Progenitor cell of endocrine pancreas (in vitro differentiated cells): Measurements from ENCODE around the gene RPLP2. TPM values are rescaled to one million over a fixed set of nuclear protein-coding genes. Genes with fewer than 3 reads are reported as not detected.

Source experiments
- DNase-seq: peaks from one replicate; pipeline ENCODE4 v3.0.0; 2021; ENCODE audit warnings: low spot score; ENCODE audit not compliant: unreplicated experiment
- H3K27ac Mint-ChIP-seq: 2 replicates; pipeline ENCODE4 v1.8.0; 2021; ENCODE audit warnings: mild to moderate bottlenecking, moderate library complexity, mixed read lengths
- H3K27me3 Mint-ChIP-seq: 2 replicates; pipeline ENCODE4 v1.8.0; 2021; ENCODE audit warnings: mixed read lengths
- H3K36me3 Mint-ChIP-seq: 2 replicates; pipeline ENCODE4 v1.8.0; 2022; ENCODE audit warnings: mixed read lengths; ENCODE audit not compliant: insufficient read depth
- H3K4me1 Mint-ChIP-seq: 2 replicates; pipeline ENCODE4 v1.8.0; 2021; ENCODE audit warnings: low read depth, mixed read lengths
- H3K4me3 Mint-ChIP-seq: 2 replicates; pipeline ENCODE4 v1.8.0; 2021; ENCODE audit warnings: low read depth, mild to moderate bottlenecking, moderate library complexity, mixed read lengths
- H3K9me3 Mint-ChIP-seq: 2 replicates; pipeline ENCODE4 v1.8.0; 2021; ENCODE audit warnings: low read depth, mixed read lengths
- total RNA-seq: library from RNA; stranded (reverse); gene quantifications from 2 replicates; pipeline ENCODE4 v1.2.1, GENCODE V29; 2021
- TF ChIP-seq, protein P1 (sequence below): fragments of 200-600 bp; sonication (generic); IDR thresholded peaks from one replicate; pipeline ENCODE4 v1.5.0; 2021; ENCODE audit warnings: antibody characterized with exemption, mild to moderate bottlenecking; ENCODE audit not compliant: unreplicated experiment

RPLP2 gene
- total RNA-seq, 1 donor from 2014 or later: 1,463 TPM

DNA sequence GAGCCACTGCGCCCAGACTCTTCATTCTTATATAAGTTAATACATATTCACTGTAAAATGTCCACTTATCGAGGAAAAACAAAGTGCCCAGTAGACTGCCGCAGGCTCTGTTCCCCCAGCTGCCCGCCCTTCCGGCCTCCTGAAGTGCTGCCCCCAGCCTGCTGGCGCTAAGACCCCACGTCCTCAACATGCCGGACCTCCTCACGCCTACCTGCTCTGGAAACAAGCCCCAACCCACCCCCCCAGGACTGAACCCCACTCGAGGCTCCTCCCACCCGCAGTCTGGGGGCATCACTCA lies 33.6 kb upstream of the RPLP2 start:
- Mint-ChIP-seq H3K36me3 (no peaks in the 10 kb centered on the region), H3K9me3 (no peaks in the 10 kb centered on the region), H3K27me3 (no peaks in the 10 kb centered on the region), H3K4me3 (peak overlapping the region; percentile 76), H3K27ac (peak overlapping the region; percentile 62), H3K4me1 (peaks cover 8% of the 10 kb centered on the region)
- DNase-seq: no peak
- TF ChIP-seq, protein P1, sequence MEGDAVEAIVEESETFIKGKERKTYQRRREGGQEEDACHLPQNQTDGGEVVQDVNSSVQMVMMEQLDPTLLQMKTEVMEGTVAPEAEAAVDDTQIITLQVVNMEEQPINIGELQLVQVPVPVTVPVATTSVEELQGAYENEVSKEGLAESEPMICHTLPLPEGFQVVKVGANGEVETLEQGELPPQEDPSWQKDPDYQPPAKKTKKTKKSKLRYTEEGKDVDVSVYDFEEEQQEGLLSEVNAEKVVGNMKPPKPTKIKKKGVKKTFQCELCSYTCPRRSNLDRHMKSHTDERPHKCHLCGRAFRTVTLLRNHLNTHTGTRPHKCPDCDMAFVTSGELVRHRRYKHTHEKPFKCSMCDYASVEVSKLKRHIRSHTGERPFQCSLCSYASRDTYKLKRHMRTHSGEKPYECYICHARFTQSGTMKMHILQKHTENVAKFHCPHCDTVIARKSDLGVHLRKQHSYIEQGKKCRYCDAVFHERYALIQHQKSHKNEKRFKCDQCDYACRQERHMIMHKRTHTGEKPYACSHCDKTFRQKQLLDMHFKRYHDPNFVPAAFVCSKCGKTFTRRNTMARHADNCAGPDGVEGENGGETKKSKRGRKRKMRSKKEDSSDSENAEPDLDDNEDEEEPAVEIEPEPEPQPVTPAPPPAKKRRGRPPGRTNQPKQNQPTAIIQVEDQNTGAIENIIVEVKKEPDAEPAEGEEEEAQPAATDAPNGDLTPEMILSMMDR: no peak

DNA sequence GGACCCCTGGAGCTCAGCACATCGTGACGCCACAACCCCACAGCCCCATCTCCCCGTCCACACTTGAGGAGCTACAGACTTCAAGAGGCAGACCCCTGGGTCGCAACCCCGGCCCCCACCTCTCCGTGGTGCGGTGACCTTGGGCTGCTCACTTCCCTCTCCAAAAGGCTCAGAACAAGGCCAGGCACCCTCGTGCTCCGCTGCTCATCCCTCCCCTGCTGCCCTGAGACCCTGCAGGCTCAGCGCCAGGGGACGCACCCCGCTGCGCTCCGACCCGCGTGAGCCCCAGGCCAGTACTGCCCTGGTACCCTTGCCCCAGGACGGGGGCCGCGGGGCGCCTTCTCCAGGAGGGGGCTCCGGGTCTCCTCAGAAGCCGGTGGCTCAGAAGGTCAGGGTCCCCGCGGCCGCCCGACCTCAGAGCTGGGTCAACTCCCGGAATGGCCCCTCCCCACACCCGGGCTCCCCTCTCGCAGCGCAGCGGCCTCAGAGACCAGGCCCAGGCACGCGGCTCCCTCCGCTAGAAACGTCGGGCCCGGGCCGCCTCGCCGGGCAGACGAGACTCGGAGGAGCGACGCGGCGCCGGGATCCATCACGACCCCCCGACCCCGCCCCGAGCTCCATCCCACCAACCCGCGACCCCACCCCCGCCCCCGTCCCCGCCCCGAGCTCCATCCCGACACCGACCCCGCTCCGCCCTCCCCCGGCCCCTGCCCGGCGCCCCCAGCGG lies 33.0 kb upstream of the RPLP2 start:
- Mint-ChIP-seq H3K36me3 (no peaks in the 10 kb centered on the region), H3K9me3 (no peaks in the 10 kb centered on the region), H3K27ac (peak overlapping the region; percentile 62), H3K4me3 (peak overlapping the region; percentile 76), H3K27me3 (no peaks in the 10 kb centered on the region), H3K4me1 (peaks cover 8% of the 10 kb centered on the region)
- TF ChIP-seq, protein P1: peak; percentile 25
- DNase-seq: peak; percentile 40

- no peaks in the 10 kb centered on the region for H3K36me3 Mint-ChIP-seq
- H3K27me3 Mint-ChIP-seq: no peaks in the 10 kb centered on the region
- peak within 1 kb of the TSS; percentile 85 for H3K27ac Mint-ChIP-seq
- H3K4me3 Mint-ChIP-seq: peak within 1 kb of the TSS; percentile 77
- H3K4me1 Mint-ChIP-seq: peaks cover 8% of the 10 kb centered on the region
- TF ChIP-seq, protein P1: no peak
- no peaks in the 10 kb centered on the region for H3K9me3 Mint-ChIP-seq
- peak; percentile 95 for DNase-seq
These were observed 32.2 kb upstream of the RPLP2 start, which contains the start of gene GATD1 for GRCh38 chr11:777288-778255. TSS of gene GATD1 (minus strand) at chr11:777487. CDS start at chr11:777462, 25 bp downstream.

DNA sequence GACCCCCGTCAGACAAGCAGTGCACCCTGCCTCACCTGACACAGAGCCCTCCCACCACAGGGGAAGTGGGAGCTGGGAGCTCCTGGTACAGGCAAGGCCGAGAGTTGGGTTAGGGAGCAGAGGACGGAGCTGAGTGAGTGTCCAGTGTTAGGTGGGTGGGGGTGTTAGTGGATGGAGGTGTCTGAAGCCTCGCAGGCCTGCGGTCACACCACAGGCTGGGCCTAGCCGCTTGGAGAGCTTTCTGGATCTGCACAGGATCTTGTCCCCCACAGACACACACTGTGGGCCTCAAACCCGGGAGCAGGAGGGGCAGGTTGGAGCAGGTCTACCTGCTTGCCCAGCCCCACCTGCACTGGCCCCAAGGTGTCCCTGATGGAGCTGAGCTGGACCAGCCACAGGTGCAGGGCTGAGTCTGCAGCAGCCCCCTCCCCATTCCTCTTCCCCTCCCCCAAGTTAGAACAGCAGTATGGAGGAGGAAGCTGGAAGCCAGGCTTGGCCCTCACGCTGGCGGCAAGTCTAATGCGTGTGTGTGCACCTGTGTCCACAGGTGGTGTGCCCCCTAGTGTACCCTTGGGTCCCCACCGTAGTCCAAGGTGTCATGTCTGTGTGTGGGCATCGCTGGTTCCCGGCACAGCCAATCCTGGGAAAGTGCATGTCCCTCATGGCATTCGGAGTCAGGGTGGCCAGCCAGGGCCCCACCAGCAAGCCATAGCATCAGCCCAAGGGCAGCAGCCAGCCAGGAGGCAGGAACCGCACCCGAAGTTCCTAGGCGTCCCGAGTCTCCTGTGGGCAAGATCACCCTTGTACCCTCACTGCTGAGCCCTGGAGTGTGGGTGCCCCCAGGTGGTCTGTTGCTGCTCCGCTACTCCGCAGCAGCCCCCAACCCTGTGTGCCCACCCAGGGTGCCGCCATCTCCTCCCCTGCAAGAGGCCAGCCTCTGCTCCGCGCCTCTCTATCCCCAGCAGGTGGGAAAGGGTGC lies 30.5 kb upstream of the RPLP2 start:
- no peak overlapping the region for H3K27ac Mint-ChIP-seq
- peaks cover 3% of the 10 kb centered on the region for H3K36me3 Mint-ChIP-seq
- H3K4me3 Mint-ChIP-seq: peak overlapping the region; percentile 49
- DNase-seq: no peak
- TF ChIP-seq, protein P1: no peak
- no peaks in the 10 kb centered on the region for H3K9me3 Mint-ChIP-seq
- peaks cover 14% of the 10 kb centered on the region for H3K4me1 Mint-ChIP-seq
- H3K27me3 Mint-ChIP-seq: no peaks in the 10 kb centered on the region
